A549 (cell line): ENCODE results near the gene CSTB. TPM values are rescaled to one million over a fixed set of nuclear protein-coding genes. Genes with fewer than 3 reads are reported as not detected.

Experiments used
- ATAC-seq, 2 experiments: fragments of 200-7000 bp in 1 of 2; fragments of >200 bp in 1 of 2; cut with Nextera tagmentation in 1 of 2; cut with Tn5 transposase in 1 of 2; 3 replicates each; pipeline versions ENCODE4 v1.8.0 to v1.9.1; 2018 to 2020; ENCODE audit warnings: mild to moderate bottlenecking in 1 of 2, moderate library complexity in 1 of 2
- CTCF ChIA-PET: fragments of 300-600 bp; sonication (Branson Sonifier 250); formaldehyde crosslinking; extraction: SDS; loops from one replicate; lab custom pipeline; 2021; ENCODE audit warnings: antibody characterized with exemption, inconsistent platforms; lab: Yijun Ruan, JAX
- POLR2A ChIA-PET: fragments of 350-600 bp; formaldehyde crosslinking; extraction: SDS; loops from one replicate; lab custom pipeline; 2021; ENCODE audit warnings: antibody characterized with exemption, inconsistent platforms; lab: Yijun Ruan, JAX
- DNase-seq, 2 experiments: peaks; one replicate each; pipeline versions ENCODE4 v3.0.0 to v3.0.0-alpha.2; 2011 to 2016; ENCODE audit warnings: low read depth in 1 of 2, low spot score in 1 of 2
- FAIRE-seq: peaks from 2 replicates; lab custom pipeline; 2011; peaks lifted over from hg19 to GRCh38; lab: Jason Lieb, UNC
- H3K27ac ChIP-seq, 2 experiments: fragments of >200 bp; sonication (Bioruptor Twin); formaldehyde crosslinking; 3 replicates each; pipeline ENCODE4 v1.5.1; 2016 to 2017
- H3K4me1 ChIP-seq: fragments of >200 bp; sonication (Bioruptor Twin); formaldehyde crosslinking; 3 replicates; pipeline ENCODE4 v1.6.1; 2016
- H3K4me2 ChIP-seq: fragments of >200 bp; sonication (Bioruptor Twin); formaldehyde crosslinking; 3 replicates; pipeline ENCODE4 v1.6.1; 2016
- H3K4me3 ChIP-seq: fragments of >200 bp; sonication (Bioruptor Twin); formaldehyde crosslinking; 3 replicates; pipeline ENCODE4 v1.5.1; 2016
- H3K9me3 ChIP-seq: fragments of >200 bp; sonication (Bioruptor Twin); formaldehyde crosslinking; 3 replicates; pipeline ENCODE4 v1.6.1; 2016
- CHD2 ChIP-seq: fragments of 150-350 bp; IDR thresholded peaks from 2 replicates; pipeline ENCODE4 v1.6.1; 2014; ENCODE audit warnings: low read length; ENCODE audit not compliant: partially characterized antibody
- ESRRA ChIP-seq: fragments of 150-350 bp; IDR thresholded peaks from 2 replicates; pipeline ENCODE4 v1.6.1; 2014; ENCODE audit warnings: mild to moderate bottlenecking, low read length, borderline replicate concordance
- HDAC2 ChIP-seq: fragments of 200-600 bp; sonication (generic); IDR thresholded peaks from 2 replicates; pipeline ENCODE4 v1.6.1; 2016
- HOXB5 ChIP-seq: fragments of 250-450 bp; sonication (Bioruptor Pico); IDR thresholded peaks from 2 replicates; pipeline ENCODE4 v1.5.0; 2020; ENCODE audit warnings: mild to moderate bottlenecking, moderate library complexity
- JUNB ChIP-seq: fragments of >200 bp; sonication (Bioruptor Twin); formaldehyde crosslinking; IDR thresholded peaks from 2 replicates; pipeline ENCODE4 v1.6.1; 2016
- NR3C1 ChIP-seq: fragments of >200 bp; sonication (Bioruptor Twin); formaldehyde crosslinking; IDR thresholded peaks from 3 replicates; pipeline ENCODE4 v1.6.1; 2017
- POLR2A ChIP-seq: IDR thresholded peaks from 2 replicates; pipeline ENCODE4 v1.6.1; 2012; ENCODE audit warnings: mild to moderate bottlenecking, low read length
- POLR2AphosphoS2 ChIP-seq: conservative IDR thresholded peaks from 2 replicates; pipeline ENCODE4 v1.6.1; 2012; ENCODE audit warnings: low read length, improper control_type of control experiment, inconsistent platforms
- RAD21 ChIP-seq, 2 experiments: fragments of >200 bp in 1 of 2; sonication (Bioruptor Twin) in 1 of 2; formaldehyde crosslinking in 1 of 2; IDR thresholded peaks in 1 of 2; conservative IDR thresholded peaks in 1 of 2; 2 replicates in 1 of 2; 3 replicates in 1 of 2; pipeline ENCODE4 v1.6.1; 2012 to 2018; ENCODE audit warnings: inconsistent platforms in 1 of 2
- RCOR1 ChIP-seq: fragments of 150-350 bp; IDR thresholded peaks from 2 replicates; pipeline ENCODE4 v1.6.1; 2014; ENCODE audit warnings: antibody characterized with exemption, low read length, low read depth
- RFX5 ChIP-seq: fragments of 450-650 bp; IDR thresholded peaks from 2 replicates; pipeline ENCODE4 v1.7.1; 2014; ENCODE audit warnings: antibody characterized with exemption, mild to moderate bottlenecking, moderate library complexity
- SMC3 ChIP-seq: fragments of >200 bp; sonication (Bioruptor Twin); formaldehyde crosslinking; IDR thresholded peaks from 3 replicates; pipeline ENCODE4 v1.6.1; 2018; ENCODE audit warnings: inconsistent platforms
- TP53 ChIP-seq: fragments of 250-450 bp; sonication (Bioruptor Pico); IDR thresholded peaks from 2 replicates; pipeline ENCODE4 v1.5.0; 2021; ENCODE audit warnings: mild to moderate bottlenecking, moderate library complexity
- ZC3H11A ChIP-seq: fragments of 450-650 bp; IDR thresholded peaks from 2 replicates; pipeline ENCODE4 v1.6.1; 2014; ENCODE audit warnings: antibody characterized with exemption, mild to moderate bottlenecking
- ZNF302 ChIP-seq: fragments of 250-450 bp; sonication (Bioruptor Pico); IDR thresholded peaks from 2 replicates; pipeline ENCODE4 v1.9.0; 2021; ENCODE audit warnings: inconsistent platforms, mild to moderate bottlenecking, moderate library complexity
- ZSCAN20 ChIP-seq: fragments of 250-450 bp; sonication (Bioruptor Pico); IDR thresholded peaks from 2 replicates; pipeline ENCODE4 v1.8.0; 2022; ENCODE audit warnings: mild to moderate bottlenecking, moderate library complexity
- WGBS: methylation state at CpG from one replicate; pipeline ENCODE4 v1.1.6; 2017; ENCODE audit errors: missing lambda C conversion rate; 5-methylcytosine and 5-hydroxymethylcytosine counted together
- polyA plus RNA-seq, 4 experiments: library from polyadenylated mRNA; depleted of rRNA in 3 of 4; stranded (reverse); fragments of >200 nt; fragmentation: RNase III in 1 of 4; extraction: RNeasy Plus Mini Kit Qiagen cat#74134 plus additional on column Dnase treatment in 1 of 4; gene quantifications; 2 replicates in 3 of 4; 3 replicates in 1 of 4; pipeline ENCODE4 v1.2.3, GENCODE V29; 2011 to 2017
- TF ChIP-seq, protein P1 (sequence below): fragments of 150-350 bp; IDR thresholded peaks from 2 replicates; pipeline ENCODE4 v1.6.1; 2014; ENCODE audit warnings: low read depth, mild to moderate bottlenecking, low read length
- TF ChIP-seq, protein P2 (sequence below): IDR thresholded peaks from 2 replicates; pipeline ENCODE4 v1.6.1; 2012
- TF ChIP-seq, protein P3 (sequence below): fragments of >200 bp; sonication (Bioruptor Twin); formaldehyde crosslinking; IDR thresholded peaks from 3 replicates; pipeline ENCODE4 v1.5.1; 2016
- TF ChIP-seq, protein P4 (sequence below): IDR thresholded peaks from 2 replicates; pipeline ENCODE4 v1.6.1; 2012; ENCODE audit warnings: low read depth, borderline replicate concordance
- TF ChIP-seq, protein P5 (sequence below): IDR thresholded peaks from 2 replicates; pipeline ENCODE4 v1.6.1; 2012
- TF ChIP-seq, protein P6 (sequence below): fragments of >200 bp; sonication (Bioruptor Twin); formaldehyde crosslinking; IDR thresholded peaks from 2 replicates; pipeline ENCODE4 v1.6.1; 2016

Gene CSTB
- polyA plus RNA-seq, 2 of the 4 experiments (the other 2 are of a cell fraction): 42.9 to 101 TPM

DNA sequence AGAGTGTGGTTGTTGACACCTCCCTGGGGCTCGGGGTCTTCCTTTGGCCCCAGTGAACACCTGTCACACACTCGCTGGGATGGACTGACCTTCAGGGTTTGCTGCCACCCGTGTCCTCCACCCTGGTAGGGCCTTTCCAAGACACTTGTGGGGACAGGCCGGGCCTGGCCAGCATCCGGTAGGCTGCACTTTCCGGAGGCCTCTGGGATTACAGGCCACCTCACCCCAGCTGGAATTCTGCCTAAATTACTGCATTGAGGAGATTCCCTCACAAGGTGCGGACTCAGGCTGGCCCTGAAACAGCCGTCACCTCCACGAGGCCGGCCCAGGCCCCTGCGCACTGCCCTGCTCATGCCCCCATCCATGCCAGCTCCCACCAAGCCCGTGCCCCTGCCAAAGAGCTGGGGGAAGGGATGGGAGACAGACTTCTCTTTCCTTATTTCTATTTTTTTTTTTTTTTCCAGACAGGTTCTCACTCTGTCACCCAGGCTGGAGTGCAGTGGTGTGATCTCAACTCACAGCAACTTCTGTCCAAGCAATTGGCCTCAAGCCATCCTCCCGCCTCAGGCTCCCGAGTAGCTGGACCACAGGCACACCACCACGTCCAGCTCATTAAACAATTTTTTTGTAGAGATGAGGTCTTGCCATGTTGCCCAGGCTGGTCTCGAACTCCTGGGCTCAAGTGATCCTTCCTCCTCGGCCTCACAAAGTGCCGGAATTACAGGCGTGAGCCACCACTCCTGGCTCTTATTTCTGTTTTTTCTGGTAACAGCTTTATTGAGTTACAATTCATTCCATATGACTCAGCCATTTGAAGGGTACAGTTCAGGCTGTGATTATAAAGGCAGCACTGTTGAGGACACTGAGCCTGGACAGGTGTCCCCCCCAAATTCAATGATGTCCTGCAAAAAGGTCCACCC, 11.3 kb downstream of the CSTB start:
- no peak for TF ChIP-seq JUNB
- DNase-seq: no peak
- ChIA-PET POLR2A (no interaction called here), CTCF (no interaction called here)
- Histone ChIP-seq H3K9me3 (no peaks in the 10 kb centered on the region), H3K4me2 (0 out of 3 replicates have a peak overlapping the region, but pooled peaks have one; percentile 21), H3K4me3 (no peak overlapping the region), H3K4me1 (peaks cover 55% of the 10 kb centered on the region), H3K27ac (peak overlapping the region; percentile 35 to 97)
- 0 out of 6 replicates have a peak, but pooled peaks of 1 of the 2 experiments have one; percentile 0 for ATAC-seq
- FAIRE-seq: no peak
- WGBS: 60% methylated on average over 17 of the region's 19 CpGs

DNA sequence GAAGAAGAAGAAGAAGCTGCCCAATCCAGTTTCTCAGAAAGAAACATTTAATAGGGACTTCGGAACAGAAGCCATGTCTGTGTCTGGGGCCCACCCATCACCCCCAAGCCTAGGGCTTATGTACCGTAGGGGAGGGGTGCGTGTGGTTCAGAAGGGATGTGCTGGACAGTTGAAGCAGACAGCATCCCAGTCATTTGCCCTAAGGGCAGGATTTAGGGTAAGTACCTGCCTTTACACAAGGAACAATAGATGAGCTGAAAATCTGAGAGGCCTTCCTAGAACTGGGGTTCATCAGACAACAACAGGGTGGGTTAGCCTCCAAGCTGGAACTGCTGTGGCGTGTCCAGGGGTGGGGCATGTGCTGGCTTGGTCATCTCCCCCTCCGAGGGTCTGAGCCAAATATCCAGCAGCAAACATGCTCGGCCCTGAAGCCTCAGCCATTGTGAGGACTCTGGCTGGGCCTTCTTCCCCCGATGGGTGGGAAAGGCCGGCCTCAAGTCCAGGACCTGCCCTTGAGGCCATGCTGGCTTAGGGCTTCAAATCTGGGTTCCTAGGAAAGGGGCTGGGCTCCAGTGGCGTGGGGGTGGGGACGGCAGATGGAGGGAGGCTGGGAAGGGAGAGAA, 12.1 kb downstream of the CSTB start:
- ChIA-PET POLR2A (no interaction called here), CTCF (no interaction called here)
- Histone ChIP-seq H3K4me3 (no peak overlapping the region), H3K4me1 (peaks cover 55% of the 10 kb centered on the region), H3K27ac (peak overlapping the region; percentile 35 to 97), H3K4me2 (0 out of 3 replicates have a peak overlapping the region, but pooled peaks have one; percentile 21), H3K9me3 (no peaks in the 10 kb centered on the region)
- ATAC-seq (no peak), DNase-seq (no peak), FAIRE-seq (no peak)
- no peak for TF ChIP-seq ZC3H11A
- no peak for TF ChIP-seq HDAC2
- no peak for TF ChIP-seq RAD21 (conservative IDR thresholded peaks at IDR 0.05 in 1 of 2, IDR thresholded peaks at IDR 0.05 in 1 of 2)
- TF ChIP-seq, protein P1, sequence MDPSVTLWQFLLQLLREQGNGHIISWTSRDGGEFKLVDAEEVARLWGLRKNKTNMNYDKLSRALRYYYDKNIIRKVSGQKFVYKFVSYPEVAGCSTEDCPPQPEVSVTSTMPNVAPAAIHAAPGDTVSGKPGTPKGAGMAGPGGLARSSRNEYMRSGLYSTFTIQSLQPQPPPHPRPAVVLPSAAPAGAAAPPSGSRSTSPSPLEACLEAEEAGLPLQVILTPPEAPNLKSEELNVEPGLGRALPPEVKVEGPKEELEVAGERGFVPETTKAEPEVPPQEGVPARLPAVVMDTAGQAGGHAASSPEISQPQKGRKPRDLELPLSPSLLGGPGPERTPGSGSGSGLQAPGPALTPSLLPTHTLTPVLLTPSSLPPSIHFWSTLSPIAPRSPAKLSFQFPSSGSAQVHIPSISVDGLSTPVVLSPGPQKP: no peak
- TF ChIP-seq POLR2A: no peak
- no peak for TF ChIP-seq RFX5
- TF ChIP-seq POLR2AphosphoS2: peak; percentile 93
- 79% methylated on average over 7 of the region's 10 CpGs for WGBS

DNA sequence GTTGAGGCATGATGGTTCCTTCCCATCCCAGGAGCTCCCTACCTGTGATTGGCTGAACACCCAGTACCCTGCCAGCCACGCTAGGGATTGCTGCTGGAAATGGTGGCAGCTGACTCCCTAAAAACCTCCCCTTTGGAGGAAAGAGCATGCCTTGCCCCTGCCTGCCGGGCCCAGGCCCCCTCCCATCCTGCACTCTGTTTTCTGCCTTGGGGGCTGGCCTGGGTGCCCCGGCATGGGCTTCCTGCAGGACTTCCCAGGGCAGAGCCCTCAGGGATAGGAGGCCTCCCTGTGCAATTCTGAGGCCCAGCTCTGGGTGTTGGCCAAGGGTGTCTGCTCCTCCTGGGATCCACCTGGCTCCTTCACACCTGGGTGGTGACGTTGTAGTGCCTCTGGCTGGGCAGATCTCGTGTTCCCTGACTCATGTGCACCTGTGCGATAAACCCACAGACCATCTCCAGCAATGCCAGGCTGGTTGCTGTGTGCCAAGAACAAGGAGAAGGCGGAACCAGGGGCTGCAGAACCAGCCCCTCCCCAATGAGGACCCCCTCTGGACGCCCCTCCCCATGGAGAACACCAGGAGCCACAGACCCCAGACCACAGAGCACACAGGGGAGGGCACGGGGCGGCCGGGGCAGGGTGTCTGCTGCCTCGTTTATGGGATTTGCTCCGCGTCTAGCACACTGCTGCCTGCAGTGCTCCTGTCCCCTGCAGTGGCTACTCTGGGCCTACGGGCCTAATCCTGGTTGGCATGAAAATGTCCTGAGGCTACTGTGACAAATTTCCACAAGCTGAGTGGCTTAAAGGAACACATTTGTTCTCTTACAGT, 13.6 kb downstream of the CSTB start:
- Histone ChIP-seq H3K9me3 (no peaks in the 10 kb centered on the region), H3K4me1 (peaks cover 43% of the 10 kb centered on the region), H3K27ac (0 out of 6 replicates have a peak overlapping the region, but pooled peaks of 1 of the 2 experiments have one; percentile 26), H3K4me3 (no peak overlapping the region), H3K4me2 (no peak overlapping the region)
- no peak for TF ChIP-seq NR3C1
- TF ChIP-seq TP53 (CRISPR knock-in tag): no peak
- WGBS: 91% methylated on average over 8 of the region's 15 CpGs
- no peak for ATAC-seq
- no peak for DNase-seq
- ChIA-PET POLR2A (no interaction called here), CTCF (interaction anchor here (2.3 kb wide), 1 partner anchor 15 kb away, joined by 6 read pairs; no protein-coding TSS in a partner anchor)
- FAIRE-seq: no peak

DNA sequence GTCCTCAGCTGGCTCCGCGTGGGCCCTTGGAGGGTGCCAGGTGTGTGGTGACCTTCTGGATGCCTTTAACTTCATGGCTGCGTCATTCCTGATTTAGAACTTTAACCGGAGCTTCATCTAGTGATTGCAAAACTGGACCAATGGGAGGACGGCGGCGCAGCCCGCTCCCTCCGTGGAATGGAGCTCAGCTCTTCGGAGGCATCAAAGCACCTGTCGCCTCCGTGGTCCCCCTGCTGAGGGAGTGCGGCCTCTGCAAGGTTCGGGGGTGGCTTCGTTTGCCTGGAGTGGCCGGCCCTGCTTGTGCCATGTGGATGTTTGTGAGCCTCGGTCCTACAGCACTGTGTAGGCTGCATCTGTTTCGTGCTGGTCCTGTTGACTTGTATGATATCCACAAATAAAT, 14.2 kb downstream of the CSTB start:
- H3K27ac ChIP-seq: no peak overlapping the region
- 96% methylated on average over 18 of the region's 18 CpGs for WGBS
- TF ChIP-seq ZNF302 (CRISPR knock-in tag): no peak
- TF ChIP-seq JUNB: no peak
- TF ChIP-seq, protein P2, sequence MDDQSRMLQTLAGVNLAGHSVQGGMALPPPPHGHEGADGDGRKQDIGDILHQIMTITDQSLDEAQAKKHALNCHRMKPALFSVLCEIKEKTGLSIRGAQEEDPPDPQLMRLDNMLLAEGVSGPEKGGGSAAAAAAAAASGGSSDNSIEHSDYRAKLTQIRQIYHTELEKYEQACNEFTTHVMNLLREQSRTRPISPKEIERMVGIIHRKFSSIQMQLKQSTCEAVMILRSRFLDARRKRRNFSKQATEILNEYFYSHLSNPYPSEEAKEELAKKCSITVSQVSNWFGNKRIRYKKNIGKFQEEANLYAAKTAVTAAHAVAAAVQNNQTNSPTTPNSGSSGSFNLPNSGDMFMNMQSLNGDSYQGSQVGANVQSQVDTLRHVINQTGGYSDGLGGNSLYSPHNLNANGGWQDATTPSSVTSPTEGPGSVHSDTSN: no peak
- TF ChIP-seq, protein P3, sequence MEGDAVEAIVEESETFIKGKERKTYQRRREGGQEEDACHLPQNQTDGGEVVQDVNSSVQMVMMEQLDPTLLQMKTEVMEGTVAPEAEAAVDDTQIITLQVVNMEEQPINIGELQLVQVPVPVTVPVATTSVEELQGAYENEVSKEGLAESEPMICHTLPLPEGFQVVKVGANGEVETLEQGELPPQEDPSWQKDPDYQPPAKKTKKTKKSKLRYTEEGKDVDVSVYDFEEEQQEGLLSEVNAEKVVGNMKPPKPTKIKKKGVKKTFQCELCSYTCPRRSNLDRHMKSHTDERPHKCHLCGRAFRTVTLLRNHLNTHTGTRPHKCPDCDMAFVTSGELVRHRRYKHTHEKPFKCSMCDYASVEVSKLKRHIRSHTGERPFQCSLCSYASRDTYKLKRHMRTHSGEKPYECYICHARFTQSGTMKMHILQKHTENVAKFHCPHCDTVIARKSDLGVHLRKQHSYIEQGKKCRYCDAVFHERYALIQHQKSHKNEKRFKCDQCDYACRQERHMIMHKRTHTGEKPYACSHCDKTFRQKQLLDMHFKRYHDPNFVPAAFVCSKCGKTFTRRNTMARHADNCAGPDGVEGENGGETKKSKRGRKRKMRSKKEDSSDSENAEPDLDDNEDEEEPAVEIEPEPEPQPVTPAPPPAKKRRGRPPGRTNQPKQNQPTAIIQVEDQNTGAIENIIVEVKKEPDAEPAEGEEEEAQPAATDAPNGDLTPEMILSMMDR: no peak
- no peak for TF ChIP-seq HOXB5 (CRISPR knock-in tag)
- TF ChIP-seq, protein P4, sequence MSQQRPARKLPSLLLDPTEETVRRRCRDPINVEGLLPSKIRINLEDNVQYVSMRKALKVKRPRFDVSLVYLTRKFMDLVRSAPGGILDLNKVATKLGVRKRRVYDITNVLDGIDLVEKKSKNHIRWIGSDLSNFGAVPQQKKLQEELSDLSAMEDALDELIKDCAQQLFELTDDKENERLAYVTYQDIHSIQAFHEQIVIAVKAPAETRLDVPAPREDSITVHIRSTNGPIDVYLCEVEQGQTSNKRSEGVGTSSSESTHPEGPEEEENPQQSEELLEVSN: no peak
- no peak for TF ChIP-seq RCOR1
- no peak for TF ChIP-seq ESRRA
- TF ChIP-seq, protein P5, sequence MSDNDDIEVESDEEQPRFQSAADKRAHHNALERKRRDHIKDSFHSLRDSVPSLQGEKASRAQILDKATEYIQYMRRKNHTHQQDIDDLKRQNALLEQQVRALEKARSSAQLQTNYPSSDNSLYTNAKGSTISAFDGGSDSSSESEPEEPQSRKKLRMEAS: no peak
- TF ChIP-seq CHD2: no peak
- TF ChIP-seq HDAC2: no peak
- TF ChIP-seq, protein P6, sequence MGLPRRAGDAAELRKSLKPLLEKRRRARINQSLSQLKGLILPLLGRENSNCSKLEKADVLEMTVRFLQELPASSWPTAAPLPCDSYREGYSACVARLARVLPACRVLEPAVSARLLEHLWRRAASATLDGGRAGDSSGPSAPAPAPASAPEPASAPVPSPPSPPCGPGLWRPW: no peak
- no peak for TF ChIP-seq ZSCAN20 (CRISPR knock-in tag)
- TF ChIP-seq SMC3: no peak

More for the DNA sequence above, 14.2 kb downstream of the CSTB start:
- no peaks in the 10 kb centered on the region for H3K9me3 ChIP-seq
- no peak for FAIRE-seq
- CTCF ChIA-PET: interaction anchor here (2.3 kb wide), 1 partner anchor 14 kb away, joined by 6 read pairs; no protein-coding TSS in a partner anchor
- POLR2A ChIA-PET: no interaction called here
- no peak overlapping the region for H3K4me3 ChIP-seq
- ATAC-seq: no peak
- peaks cover 40% of the 10 kb centered on the region for H3K4me1 ChIP-seq
- H3K4me2 ChIP-seq: no peak overlapping the region
- DNase-seq: no peak
